ENCODE measurements around the gene OTP.
"Not testable (repeated sequence)": the region's sequence is repeated elsewhere in the genome, so short reads cannot be mapped to it uniquely, and the experiment has no call there.

The OTP gene

GRCh38 chr5:77608927-77609326 lies 29.6 kb downstream of the OTP start:
- not testable (repeated sequence) for DNase-seq (ENCODE audit: low spot score)

DNA sequence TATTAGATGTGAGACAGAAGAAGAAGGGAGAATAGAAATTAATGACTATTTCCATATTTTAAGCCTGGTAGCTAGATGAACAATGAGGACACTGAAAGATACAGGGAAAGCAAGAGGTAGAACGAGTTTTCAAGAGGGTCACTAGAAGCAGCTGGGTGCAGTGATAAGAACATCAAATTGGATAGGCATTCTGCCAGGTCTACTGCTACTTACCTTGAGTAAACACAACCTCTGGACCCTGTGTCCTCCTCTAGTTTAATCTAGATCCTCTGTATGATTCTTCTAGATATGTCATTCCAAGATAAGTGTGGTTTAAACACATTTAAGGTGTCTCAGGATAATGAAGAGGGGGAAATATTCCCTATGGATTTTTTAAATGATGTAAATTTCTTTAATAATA lies 31.2 kb downstream of the OTP start:
- DNase-seq (ENCODE audit: low spot score) = no peak

GRCh38 chr5:77606279-77606678 lies 32.2 kb downstream of the OTP start:
- no peak for DNase-seq (ENCODE audit: low spot score)

GRCh38 chr5:77599679-77600078 lies 38.8 kb downstream of the OTP start:
- no peak for DNase-seq (ENCODE audit: low spot score)

GRCh38 chr5:77590347-77590746 lies 48.2 kb downstream of the OTP start:
- peak; percentile 6 for DNase-seq (ENCODE audit: low spot score)

- no peak for DNase-seq (ENCODE audit: low spot score)
Observed at GRCh38 chr5:77588175-77588574, 50.3 kb downstream of the OTP start.

GRCh38 chr5:77586101-77586500 lies 52.4 kb downstream of the OTP start:
- DNase-seq (ENCODE audit: low spot score) = no peak

- not testable (repeated sequence) for DNase-seq (ENCODE audit: low spot score)
Observed at GRCh38 chr5:77582143-77582542, 56.4 kb downstream of the OTP start.
